ENCODE measurements around the gene CHMP2B. TPM values are rescaled to one million over a fixed set of nuclear protein-coding genes. Genes with fewer than 3 reads are reported as not detected.

Gene CHMP2B
- total and polyA plus RNA-seq, 2 experiments from 2014 or later = 59.3 to 137 TPM

Small RNA genes within 50 kb of the gene (microRNA-seq; reads per million reads assigned to microRNA genes)
- not detected for gene MIR4795 (ENCODE audit: borderline number of aligned reads)

Small RNA genes within 50 kb of the gene (small RNA-seq; reads per million reads assigned to genes)
- gene MIR4795 (ENCODE audit: low read depth, low replicate concordance) = not detected

Other genes starting within 250 kb of the CHMP2B start
- gene VGLL3, start 236.2 kb upstream of the CHMP2B start, total RNA-seq (2014; rRNA removed; shearing (Covaris generic)) = 179 and 213 TPM in 2 replicates
- gene VGLL3, start 236.2 kb upstream of the CHMP2B start, polyA plus RNA-seq (2016; fragmentation: Nextera tagmentation; extraction: Ambion mirVana) = 80.5 and 85.4 TPM in 2 replicates
- not detected in 2 replicates for gene POU1F1, start 49.3 kb downstream of the CHMP2B start, total RNA-seq (2014; rRNA removed; shearing (Covaris generic))
- not detected in 2 replicates for gene POU1F1, start 49.3 kb downstream of the CHMP2B start, polyA plus RNA-seq (2016; fragmentation: Nextera tagmentation; extraction: Ambion mirVana)

All from GM23248 (cell line).